SK-N-MC (cell line): ENCODE measurements around the gene NUMB.

ENCODE experiments used
- EZH2 ChIP-seq: fragments of 200-600 bp; sonication (generic); IDR thresholded peaks from one replicate; pipeline ENCODE4 v1.6.1; 2017; ENCODE audit warnings: antibody characterized with exemption
- POLR2AphosphoS5 ChIP-seq: IDR thresholded peaks from 2 replicates; pipeline ENCODE4 v1.6.1; 2012; ENCODE audit warnings: mild to moderate bottlenecking, low read depth, low read length, borderline replicate concordance

- TF ChIP-seq EZH2: no peak
- no peak for TF ChIP-seq POLR2AphosphoS5
Measured at GRCh38 chr14:73238941-73239340, 219.4 kb downstream of the NUMB start.
